Testis (tissue), 2 donors: ENCODE data around the gene PAN3.

ENCODE experiments used
- POLR2A ChIP-seq: fragments of 450-650 bp; IDR thresholded peaks from one replicate; pipeline ENCODE4 v1.6.1; 2017; ENCODE audit warnings: antibody characterized with exemption, mild to moderate bottlenecking, moderate library complexity
- TF ChIP-seq, protein P1 (sequence below), 3 experiments: fragments of 450-650 bp in 2 of 3; fragments of 200-600 bp in 1 of 3; sonication (generic) in 1 of 3; IDR thresholded peaks; one replicate each; pipeline ENCODE4 v1.5.1; 2016 to 2019; ENCODE audit warnings: antibody characterized with exemption in 3 of 3, mild to moderate bottlenecking in 2 of 3, moderate library complexity in 1 of 3

GRCh38 chr13:28239374-28239773 is 101.0 kb downstream of the PAN3 start:
- TF ChIP-seq, protein P1, sequence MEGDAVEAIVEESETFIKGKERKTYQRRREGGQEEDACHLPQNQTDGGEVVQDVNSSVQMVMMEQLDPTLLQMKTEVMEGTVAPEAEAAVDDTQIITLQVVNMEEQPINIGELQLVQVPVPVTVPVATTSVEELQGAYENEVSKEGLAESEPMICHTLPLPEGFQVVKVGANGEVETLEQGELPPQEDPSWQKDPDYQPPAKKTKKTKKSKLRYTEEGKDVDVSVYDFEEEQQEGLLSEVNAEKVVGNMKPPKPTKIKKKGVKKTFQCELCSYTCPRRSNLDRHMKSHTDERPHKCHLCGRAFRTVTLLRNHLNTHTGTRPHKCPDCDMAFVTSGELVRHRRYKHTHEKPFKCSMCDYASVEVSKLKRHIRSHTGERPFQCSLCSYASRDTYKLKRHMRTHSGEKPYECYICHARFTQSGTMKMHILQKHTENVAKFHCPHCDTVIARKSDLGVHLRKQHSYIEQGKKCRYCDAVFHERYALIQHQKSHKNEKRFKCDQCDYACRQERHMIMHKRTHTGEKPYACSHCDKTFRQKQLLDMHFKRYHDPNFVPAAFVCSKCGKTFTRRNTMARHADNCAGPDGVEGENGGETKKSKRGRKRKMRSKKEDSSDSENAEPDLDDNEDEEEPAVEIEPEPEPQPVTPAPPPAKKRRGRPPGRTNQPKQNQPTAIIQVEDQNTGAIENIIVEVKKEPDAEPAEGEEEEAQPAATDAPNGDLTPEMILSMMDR (IDR thresholded peaks at IDR 0.05): no peak
- TF ChIP-seq POLR2A: no peak
